Measurements from ENCODE around the gene TYRP1. TPM values are rescaled to one million over a fixed set of nuclear protein-coding genes. Genes with fewer than 3 reads are reported as not detected.

Gene TYRP1
- total RNA-seq, 4 donors from 2014 or later, result not detected

- H3K4me3 ChIP-seq, result no peak overlapping the region
- no peak overlapping the region for H3K27ac ChIP-seq
- no peaks in the 10 kb centered on the region for H3K4me1 ChIP-seq
- H3K36me3 ChIP-seq, result no peaks in the 10 kb centered on the region
- intact Hi-C loops (cut with DNase I), result no loop called here
- no peaks in the 10 kb centered on the region for H3K27me3 ChIP-seq
- whole genome bisulfite sequencing, 2 donors, result 86 to 92% methylated on average over 2 of the region's 2 CpGs
- TF ChIP-seq POLR2A (IDR thresholded peaks at IDR 0.05) (no peak), CTCF (IDR thresholded peaks at IDR 0.05) (no peak)
- H3K9me3 ChIP-seq, result peaks cover 0 to 5% (median 0%) of the 10 kb centered on the region in 3 donors
- DNase-seq, result no peak
Measured at GRCh38 chr9:12656803-12657202, 36.4 kb upstream of the TYRP1 start.

GRCh38 chr9:12657233-12657632 lies 36.0 kb upstream of the TYRP1 start:
- peaks cover 0 to 5% (median 0%) of the 10 kb centered on the region in 3 donors for H3K9me3 ChIP-seq
- WGBS, 2 donors, result 59 to 72% methylated on average over 2 of the region's 2 CpGs
- H3K36me3 ChIP-seq, result no peaks in the 10 kb centered on the region
- intact Hi-C loops (cut with DNase I), result no loop called here
- no peak for DNase-seq
- H3K27me3 ChIP-seq, result no peaks in the 10 kb centered on the region
- H3K4me1 ChIP-seq, result no peaks in the 10 kb centered on the region
- no peak overlapping the region for H3K27ac ChIP-seq
- H3K4me3 ChIP-seq, result no peak overlapping the region
- TF ChIP-seq POLR2A (IDR thresholded peaks at IDR 0.05) (no peak), CTCF (IDR thresholded peaks at IDR 0.05) (no peak)

- WGBS, 2 donors, result 63 to 80% methylated on average over 2 to 3 of the region's 4 CpGs
Measured at GRCh38 chr9:12657998-12658397, 35.2 kb upstream of the TYRP1 start.

GRCh38 chr9:12658531-12659209 lies 34.5 kb upstream of the TYRP1 start:
- Histone ChIP-seq H3K27me3 (no peaks in the 10 kb centered on the region), H3K36me3 (no peaks in the 10 kb centered on the region), H3K9me3 (peaks cover 0 to 5% (median 0%) of the 10 kb centered on the region in 3 donors), H3K4me3 (no peak overlapping the region), H3K4me1 (no peaks in the 10 kb centered on the region), H3K27ac (no peak overlapping the region)
- intact Hi-C loops (cut with DNase I), result no loop called here
- TF ChIP-seq CTCF (IDR thresholded peaks at IDR 0.05), result no peak
- no peak for TF ChIP-seq POLR2A (IDR thresholded peaks at IDR 0.05)
- DNase-seq, result no peak
- WGBS, 2 donors, result 73% methylated on average over 6 of the region's 10 CpGs; no CpG with 5 or more reads in 1 of the 2 donors

More at GRCh38 chr9:12657998-12658397, 35.2 kb upstream of the TYRP1 start:
- H3K27ac ChIP-seq, result no peak overlapping the region
- no peak overlapping the region for H3K4me3 ChIP-seq
- no peaks in the 10 kb centered on the region for H3K36me3 ChIP-seq
- peaks cover 0 to 5% (median 0%) of the 10 kb centered on the region in 3 donors for H3K9me3 ChIP-seq
- no peaks in the 10 kb centered on the region for H3K4me1 ChIP-seq
- TF ChIP-seq CTCF (IDR thresholded peaks at IDR 0.05) (no peak), POLR2A (IDR thresholded peaks at IDR 0.05) (no peak)
- no peaks in the 10 kb centered on the region for H3K27me3 ChIP-seq
- intact Hi-C loops (cut with DNase I), result no loop called here
- no peak for DNase-seq

- Histone ChIP-seq H3K27ac (no peak overlapping the region), H3K4me1 (no peaks in the 10 kb centered on the region), H3K9me3 (peaks cover 0 to 5% (median 0%) of the 10 kb centered on the region in 3 donors), H3K4me3 (no peak overlapping the region), H3K27me3 (no peaks in the 10 kb centered on the region), H3K36me3 (no peaks in the 10 kb centered on the region)
- WGBS, 2 donors, result 79 to 80% methylated on average over 2 to 4 of the region's 4 CpGs
- intact Hi-C loops (cut with DNase I), result no loop called here
- TF ChIP-seq CTCF (IDR thresholded peaks at IDR 0.05), result no peak
- TF ChIP-seq POLR2A (IDR thresholded peaks at IDR 0.05), result no peak
- DNase-seq, result no peak
Measured at GRCh38 chr9:12659220-12659619, 34.0 kb upstream of the TYRP1 start.

All from esophagus squamous epithelium (tissue), 5 donors.